Kidney (tissue), 14 donors: ENCODE data around the gene GLS. TPM values are rescaled to one million over a fixed set of nuclear protein-coding genes. Genes with fewer than 3 reads are reported as not detected.

Experiments
- DNase-seq, 5 donors: peaks; one replicate each; pipeline ENCODE4 v3.0.0-alpha.2; 2013 to 2020
- FAIRE-seq: peaks from 2 replicates; lab custom pipeline; 2012; peaks lifted over from hg19 to GRCh38; lab: Jason Lieb, UNC
- H3K27ac ChIP-seq, 2 donors: one replicate each; pipeline ENCODE4 v1.7.0; 2013; ENCODE audit warnings: low read depth in 2 of 2, low read length in 2 of 2, inconsistent platforms in 1 of 2
- H3K27me3 ChIP-seq: one replicate; pipeline ENCODE4 v1.7.1; 2013; ENCODE audit warnings: low read length, inconsistent platforms; ENCODE audit not compliant: control insufficient read depth, insufficient read depth
- H3K36me3 ChIP-seq, 3 donors: one replicate each; pipeline versions ENCODE4 v1.7.0 to v1.7.1; 2013; ENCODE audit warnings: low read length in 3 of 3, control low read depth in 1 of 3, inconsistent platforms in 1 of 3; ENCODE audit not compliant: insufficient read depth in 3 of 3, control insufficient read depth in 2 of 3
- H3K4me1 ChIP-seq, 3 donors: one replicate each; pipeline versions ENCODE4 v1.7.0 to v1.7.1; 2013; ENCODE audit warnings: low read length in 3 of 3, inconsistent platforms in 1 of 3, low read depth in 1 of 3; ENCODE audit not compliant: control insufficient read depth in 2 of 3, insufficient read depth in 2 of 3
- H3K4me3 ChIP-seq, 3 donors: one replicate each; pipeline versions ENCODE4 v1.7.0 to v1.8.1; 2013; ENCODE audit warnings: low read length in 3 of 3, control low read depth in 1 of 3, inconsistent platforms in 1 of 3
- H3K9ac ChIP-seq, 3 donors: one replicate each; pipeline versions ENCODE4 v1.7.0 to v1.7.1; 2013; ENCODE audit warnings: low read length in 3 of 3, control low read depth in 1 of 3, inconsistent platforms in 1 of 3
- H3K9me3 ChIP-seq, 3 donors: one replicate each; pipeline versions ENCODE4 v1.7.0 to v1.7.1; 2013; ENCODE audit warnings: low read length in 3 of 3, control low read depth in 1 of 3, inconsistent platforms in 1 of 3; ENCODE audit not compliant: control insufficient read depth in 2 of 3, insufficient read depth in 1 of 3
- CTCF ChIP-seq: IDR thresholded peaks from 3 replicates; pipeline ENCODE4 v1.5.1; 2012; ENCODE audit warnings: mild to moderate bottlenecking, moderate library complexity, borderline replicate concordance; ENCODE audit not compliant: insufficient read depth; ENCODE audit errors: extremely low read depth
- intact Hi-C: fragments of 100-400 bp; cut with DNase I; formaldehyde crosslinking; loops from one replicate; pipeline ENCODE4 v1.11.1; 2022
- polyA plus RNA-seq: library from polyadenylated mRNA; stranded (reverse); fragments of 350-450 nt; fragmentation: Illumina TruSeq; extraction: RNeasy Lipid Tissue Mini Kit (QIAGEN cat#74804); gene quantifications from one replicate; pipeline ENCODE4 v1.2.3, GENCODE V29; 2014; ENCODE audit warnings: low read depth, low replicate concordance; ENCODE audit not compliant: insufficient read depth
- total RNA-seq: library from RNA; stranded (reverse); fragmentation: NEBNext Ultra II Directional; extraction: Animal tissue kit (Norgen Biotek cat#: 25700); gene quantifications from one replicate; pipeline ENCODE4 v1.2.1, GENCODE V29; 2021
- donor health status: control.
- donor health status: control.
- donor health status: control.
- donor health status: control.
- donor health status: control.
- donor health status: DM: yes; HTN: yes; CAD: no.
- donor health status: Normal renal cell carcinoma (clear cell type).

GLS gene
- total and polyA plus RNA-seq, 2 donors from 2014 or later: 196 to 230 TPM

GRCh38 chr2:190965580-190966222, 85.1 kb downstream of the GLS start:
- FAIRE-seq: no peak
- Histone ChIP-seq H3K9ac (no peak overlapping the region), H3K27me3 (no peaks in the 10 kb centered on the region), H3K36me3 (peaks cover 10 to 42% (median 30%) of the 10 kb centered on the region in 3 donors), H3K4me3 (no peak overlapping the region), H3K27ac (no peak overlapping the region), H3K4me1 (no peaks in the 10 kb centered on the region), H3K9me3 (no peaks in the 10 kb centered on the region)
- intact Hi-C loops: no loop called here
- no peak for DNase-seq
- no peak for TF ChIP-seq CTCF

GRCh38 chr2:190968522-190968921, 87.9 kb downstream of the GLS start:
- H3K27me3 ChIP-seq: no peaks in the 10 kb centered on the region
- no peak for TF ChIP-seq CTCF
- H3K9me3 ChIP-seq: no peaks in the 10 kb centered on the region
- FAIRE-seq (no peak), DNase-seq (no peak)
- intact Hi-C loops: no loop called here
- no peak overlapping the region for H3K27ac ChIP-seq
- no peaks in the 10 kb centered on the region for H3K4me1 ChIP-seq
- H3K9ac ChIP-seq: no peak overlapping the region
- H3K36me3 ChIP-seq: peaks cover 14 to 44% (median 32%) of the 10 kb centered on the region in 3 donors
- H3K4me3 ChIP-seq: no peak overlapping the region

- H3K9me3 ChIP-seq: no peaks in the 10 kb centered on the region
- DNase-seq (no peak), FAIRE-seq (no peak)
- intact Hi-C loops: no loop called here
- no peak overlapping the region for H3K4me3 ChIP-seq
- H3K27ac ChIP-seq: no peak overlapping the region
- H3K27me3 ChIP-seq: no peaks in the 10 kb centered on the region
- H3K36me3 ChIP-seq: peaks cover 16 to 43% (median 39%) of the 10 kb centered on the region in 3 donors
- H3K9ac ChIP-seq: no peak overlapping the region
- H3K4me1 ChIP-seq: peaks cover 0 to 2% (median 0%) of the 10 kb centered on the region in 3 donors
- no peak for TF ChIP-seq CTCF
Observed at GRCh38 chr2:190970160-190970559, 89.5 kb downstream of the GLS start.
